ENCODE data around the gene PGAM5. TPM values are rescaled to one million over a fixed set of nuclear protein-coding genes. Genes with fewer than 3 reads are reported as not detected.
A peak's percentile ranks its signal among the peaks of the same experiment; 100 is the strongest.
"Not testable (repeated sequence)": the region's sequence is repeated elsewhere in the genome, so short reads cannot be mapped to it uniquely, and the experiment has no call there.

PGAM5 gene
- total RNA-seq, 2 donors from 2014 or later, result 37.4 to 41.4 TPM

DNA sequence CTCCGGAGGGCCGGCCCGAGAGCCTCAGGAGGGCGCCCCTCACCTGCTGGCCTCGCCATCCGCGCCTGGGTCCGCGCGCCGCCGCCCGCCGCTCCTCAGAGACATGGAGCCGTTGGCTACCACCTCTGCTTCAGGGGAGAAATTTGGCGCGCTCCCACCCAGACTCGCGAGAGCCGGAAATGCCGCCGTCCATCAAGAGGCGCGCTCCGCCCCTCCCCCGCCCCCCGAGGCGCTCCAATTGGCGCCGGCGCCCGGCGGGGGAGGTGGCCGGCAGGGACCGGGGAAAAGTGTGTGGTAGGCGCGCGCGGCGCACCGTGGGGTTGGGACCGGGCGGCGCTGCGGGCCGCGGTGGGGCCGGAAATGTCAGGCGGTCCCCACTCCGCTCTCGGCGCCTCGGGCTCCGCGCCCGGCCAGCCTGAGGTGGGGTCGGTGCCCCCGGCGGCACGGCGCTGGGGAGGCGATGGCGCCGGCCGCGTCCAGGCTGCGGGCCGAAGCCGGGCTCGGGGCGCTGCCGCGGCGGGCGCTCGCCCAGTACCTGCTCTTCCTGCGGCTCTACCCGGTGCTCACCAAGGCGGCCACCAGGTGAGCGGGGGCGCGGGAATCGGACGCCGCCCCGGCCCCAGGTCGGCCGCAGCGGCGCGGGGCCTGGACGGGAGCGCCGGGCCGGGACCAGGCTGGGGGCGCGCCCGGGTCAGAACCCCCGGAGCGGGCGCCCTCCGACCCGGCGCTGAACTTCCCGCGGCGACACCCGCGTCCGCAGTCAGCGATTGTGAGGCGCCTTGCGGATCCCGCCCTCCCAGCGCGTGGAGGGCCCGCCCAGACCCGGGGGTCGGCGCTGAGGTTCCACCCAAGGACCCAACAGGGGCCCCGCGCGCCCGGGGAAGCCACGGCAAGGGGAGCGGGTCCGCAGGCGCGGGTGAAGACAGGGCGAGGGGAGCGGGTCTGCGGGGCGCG lies 23.2 kb upstream of the PGAM5 start, which contains the start of the genes POLE and PXMP2:
Gene POLE, minus strand, starts transcription at position 132 of the 954 bp plus-strand sequence. Its CDS starts 27 bp downstream, at position 105.
Gene PXMP2, plus strand, starts transcription at position 377 of the 954 bp plus-strand sequence. Its CDS starts 84 bp downstream, at position 461.
- DNase-seq (ENCODE audit: low spot score), result peak; percentile 94
- peak within 1 kb of the TSS; percentile 68 to 74 for H3K4me3 ChIP-seq
- H3K36me3 ChIP-seq, result no peaks in the 10 kb centered on the region
- 1% methylated on average over 87 of the region's 134 CpGs for WGBS
- no peaks in the 10 kb centered on the region for H3K27me3 ChIP-seq (replicated peaks; ENCODE audit: insufficient read depth)
- peak within 1 kb of the TSS; percentile 58 to 65 for H3K27ac ChIP-seq
- intact Hi-C loops (cut with DNase I), result no loop called here
- TF ChIP-seq POLR2A (IDR thresholded peaks at IDR 0.05), result peak; percentile 55
- TF ChIP-seq, protein P1, sequence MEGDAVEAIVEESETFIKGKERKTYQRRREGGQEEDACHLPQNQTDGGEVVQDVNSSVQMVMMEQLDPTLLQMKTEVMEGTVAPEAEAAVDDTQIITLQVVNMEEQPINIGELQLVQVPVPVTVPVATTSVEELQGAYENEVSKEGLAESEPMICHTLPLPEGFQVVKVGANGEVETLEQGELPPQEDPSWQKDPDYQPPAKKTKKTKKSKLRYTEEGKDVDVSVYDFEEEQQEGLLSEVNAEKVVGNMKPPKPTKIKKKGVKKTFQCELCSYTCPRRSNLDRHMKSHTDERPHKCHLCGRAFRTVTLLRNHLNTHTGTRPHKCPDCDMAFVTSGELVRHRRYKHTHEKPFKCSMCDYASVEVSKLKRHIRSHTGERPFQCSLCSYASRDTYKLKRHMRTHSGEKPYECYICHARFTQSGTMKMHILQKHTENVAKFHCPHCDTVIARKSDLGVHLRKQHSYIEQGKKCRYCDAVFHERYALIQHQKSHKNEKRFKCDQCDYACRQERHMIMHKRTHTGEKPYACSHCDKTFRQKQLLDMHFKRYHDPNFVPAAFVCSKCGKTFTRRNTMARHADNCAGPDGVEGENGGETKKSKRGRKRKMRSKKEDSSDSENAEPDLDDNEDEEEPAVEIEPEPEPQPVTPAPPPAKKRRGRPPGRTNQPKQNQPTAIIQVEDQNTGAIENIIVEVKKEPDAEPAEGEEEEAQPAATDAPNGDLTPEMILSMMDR (IDR thresholded peaks at IDR 0.05), result peak in 1 of 4 experiments; percentile 35
- peak; percentile 87 for TF ChIP-seq POLR2AphosphoS5 (IDR thresholded peaks at IDR 0.05)
- no peaks in the 10 kb centered on the region for H3K4me1 ChIP-seq (replicated peaks)
- no peaks in the 10 kb centered on the region for H3K9me3 ChIP-seq

DNA sequence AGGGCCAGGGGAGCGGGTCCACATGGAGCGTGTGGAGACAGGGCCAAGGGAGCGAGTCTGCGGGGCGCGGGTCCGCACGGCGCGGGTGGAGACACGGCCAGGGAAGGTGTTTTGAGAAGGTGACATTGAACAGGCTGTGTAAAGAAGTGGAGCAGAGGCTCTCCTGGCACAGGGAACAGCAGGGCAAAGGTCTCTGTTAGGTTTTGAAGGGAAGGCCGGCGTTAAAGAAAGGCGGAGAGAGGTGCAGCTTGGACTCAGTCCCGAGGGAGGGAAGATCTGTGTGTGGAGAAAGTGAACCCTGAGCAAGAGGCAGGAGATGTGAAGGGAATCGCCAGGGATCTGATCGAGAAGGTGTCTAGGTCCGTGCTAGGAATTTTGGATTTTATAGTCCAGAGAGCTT lies 21.4 kb upstream of the PGAM5 start:
- WGBS, result 67% methylated on average over 18 of the region's 18 CpGs
- intact Hi-C loops (cut with DNase I), result no loop called here
- TF ChIP-seq, protein P1 (IDR thresholded peaks at IDR 0.05), result no peak
- TF ChIP-seq POLR2AphosphoS5 (IDR thresholded peaks at IDR 0.05), result no peak
- TF ChIP-seq POLR2A (IDR thresholded peaks at IDR 0.05), result no peak
- Histone ChIP-seq H3K9me3 (no peaks in the 10 kb centered on the region), H3K27me3 (replicated peaks; ENCODE audit: insufficient read depth) (no peaks in the 10 kb centered on the region), H3K4me1 (replicated peaks) (no peaks in the 10 kb centered on the region), H3K4me3 (no peak overlapping the region), H3K36me3 (no peaks in the 10 kb centered on the region), H3K27ac (no peak overlapping the region)
- no peak for DNase-seq (ENCODE audit: low spot score)

DNA sequence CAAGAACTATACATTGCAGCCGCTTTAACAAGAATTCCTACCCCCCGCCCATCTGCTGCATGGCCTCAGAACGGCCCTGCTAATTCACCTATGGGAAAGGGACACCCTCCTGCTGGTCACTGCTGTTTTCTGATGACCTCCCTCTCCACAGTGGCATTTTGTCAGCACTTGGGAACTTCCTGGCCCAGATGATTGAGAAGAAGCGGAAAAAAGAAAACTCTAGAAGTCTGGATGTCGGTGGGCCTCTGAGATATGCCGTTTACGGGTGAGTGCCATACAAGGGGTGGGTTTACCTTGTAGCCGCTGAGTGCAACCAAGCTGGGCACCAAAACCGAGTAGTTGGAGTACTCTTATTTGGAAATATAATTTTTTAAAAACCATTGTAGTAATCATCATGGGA lies 20.5 kb upstream of the PGAM5 start:
- no peak for DNase-seq (ENCODE audit: low spot score)
- Histone ChIP-seq H3K27ac (no peak overlapping the region), H3K4me3 (no peak overlapping the region), H3K27me3 (replicated peaks; ENCODE audit: insufficient read depth) (no peaks in the 10 kb centered on the region), H3K9me3 (no peaks in the 10 kb centered on the region), H3K36me3 (no peaks in the 10 kb centered on the region), H3K4me1 (replicated peaks) (no peaks in the 10 kb centered on the region)
- intact Hi-C loops (cut with DNase I), result no loop called here
- no peak for TF ChIP-seq POLR2AphosphoS5 (IDR thresholded peaks at IDR 0.05)
- TF ChIP-seq, protein P1 (IDR thresholded peaks at IDR 0.05), result no peak
- TF ChIP-seq POLR2A (IDR thresholded peaks at IDR 0.05), result no peak
- WGBS, result 96% methylated on average over 9 of the region's 9 CpGs

DNA sequence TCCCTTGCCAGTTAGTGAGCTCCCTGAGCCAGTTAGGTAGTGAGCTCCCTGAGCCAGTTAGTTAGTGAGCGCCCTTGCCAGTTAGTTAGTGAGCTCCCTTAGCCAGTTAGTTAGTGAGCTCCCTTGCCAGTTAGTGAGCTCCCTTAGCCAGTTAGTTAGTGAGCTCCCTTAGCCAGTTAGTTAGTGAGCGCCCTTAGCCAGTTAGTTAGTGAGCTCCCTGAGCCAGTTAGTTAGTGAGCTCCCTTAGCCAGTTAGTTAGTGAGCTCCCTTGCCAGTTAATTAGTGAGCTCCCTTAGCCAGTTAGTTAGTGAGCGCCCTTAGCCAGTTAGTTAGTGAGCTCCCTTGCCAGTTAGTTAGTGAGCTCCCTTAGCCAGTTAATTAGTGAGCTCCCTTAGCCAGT lies 18.6 kb upstream of the PGAM5 start:
- H3K4me1 ChIP-seq (replicated peaks); H3K9me3 ChIP-seq; H3K27ac ChIP-seq; H3K27me3 ChIP-seq (replicated peaks; ENCODE audit: insufficient read depth); intact Hi-C loops (cut with DNase I); DNase-seq (ENCODE audit: low spot score); H3K36me3 ChIP-seq; H3K4me3 ChIP-seq: not testable (repeated sequence)
- 88% methylated on average over 3 of the region's 3 CpGs for WGBS

DNA sequence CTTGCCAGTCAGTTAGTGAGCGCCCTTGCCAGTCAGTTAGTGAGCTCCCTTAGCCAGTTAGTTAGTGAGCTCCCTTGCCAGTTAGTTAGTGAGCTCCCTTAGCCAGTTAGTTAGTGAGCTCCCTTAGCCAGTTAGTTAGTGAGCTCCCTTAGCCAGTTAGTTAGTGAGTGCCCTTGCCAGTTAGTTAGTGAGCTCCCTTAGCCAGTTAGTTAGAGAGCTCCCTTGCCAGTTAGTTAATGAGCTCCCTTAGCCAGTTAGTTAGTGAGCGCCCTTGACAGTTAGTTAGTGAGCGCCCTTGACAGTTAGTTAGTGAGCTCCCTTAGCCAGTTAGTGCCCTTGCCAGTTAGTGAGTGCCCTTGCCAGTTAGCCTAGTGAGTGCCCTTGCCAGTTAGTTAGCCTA lies 15.8 kb upstream of the PGAM5 start:
- DNase-seq (ENCODE audit: low spot score); H3K4me3 ChIP-seq; H3K9me3 ChIP-seq; H3K4me1 ChIP-seq (replicated peaks); intact Hi-C loops (cut with DNase I); H3K27ac ChIP-seq; H3K27me3 ChIP-seq (replicated peaks; ENCODE audit: insufficient read depth); H3K36me3 ChIP-seq: not testable (repeated sequence)
- WGBS, result 100% methylated on average over 2 of the region's 3 CpGs
